Measurements from ENCODE around the gene S1PR2. TPM values are rescaled to one million over a fixed set of nuclear protein-coding genes. Genes with fewer than 3 reads are reported as not detected.

Gene S1PR2
- total and polyA plus RNA-seq, 7 donors, result 0.17 to 2.0 (median 1.1) TPM

- H3K9me3 ChIP-seq, result no peaks in the 10 kb centered on the region
- H3K27me3 ChIP-seq (ENCODE audit: insufficient read depth in 3 of 3, low read length in 2 of 3), result no peaks in the 10 kb centered on the region
- TF ChIP-seq CTCF (IDR thresholded peaks at IDR 0.05), result no peak
- intact Hi-C loops (cut with DNase I), result no loop called here
- WGBS, 3 donors, result 82 to 88% (median 87%) methylated on average over 9 of the region's 9 CpGs
- H3K4me1 ChIP-seq, result no peaks in the 10 kb centered on the region
- H3K36me3 ChIP-seq (ENCODE audit: insufficient read depth in 1 of 2, low read depth in 1 of 2), result no peaks in the 10 kb centered on the region
- H3K4me3 ChIP-seq, result no peak overlapping the region
- DNase-seq (no peak), ATAC-seq (no peak)
- H3K27ac ChIP-seq, result no peak overlapping the region
Measured at GRCh38 chr19:10217085-10217484, 14.0 kb downstream of the S1PR2 start.

GRCh38 chr19:10214784-10215183, 16.3 kb downstream of the S1PR2 start:
- Histone ChIP-seq H3K36me3 (ENCODE audit: insufficient read depth in 1 of 2, low read depth in 1 of 2) (no peaks in the 10 kb centered on the region), H3K4me1 (no peaks in the 10 kb centered on the region), H3K4me3 (no peak overlapping the region), H3K9me3 (no peaks in the 10 kb centered on the region), H3K27me3 (ENCODE audit: insufficient read depth in 3 of 3, low read length in 2 of 3) (no peaks in the 10 kb centered on the region), H3K27ac (no peak overlapping the region)
- no peak for TF ChIP-seq CTCF (IDR thresholded peaks at IDR 0.05)
- ATAC-seq, result no peak
- no peak for DNase-seq
- WGBS, 3 donors, result 87 to 94% (median 89%) methylated on average over 5 of the region's 5 CpGs
- intact Hi-C loops (cut with DNase I), result no loop called here

- H3K4me1 ChIP-seq, result no peaks in the 10 kb centered on the region
- TF ChIP-seq CTCF (IDR thresholded peaks at IDR 0.05), result no peak
- intact Hi-C loops (cut with DNase I), result no loop called here
- WGBS, 3 donors, result 78 to 85% (median 79%) methylated on average over 6 of the region's 6 CpGs
- no peaks in the 10 kb centered on the region for H3K36me3 ChIP-seq (ENCODE audit: insufficient read depth in 1 of 2, low read depth in 1 of 2)
- no peak overlapping the region for H3K4me3 ChIP-seq
- DNase-seq (no peak), ATAC-seq (no peak)
- no peaks in the 10 kb centered on the region for H3K9me3 ChIP-seq
- H3K27me3 ChIP-seq (ENCODE audit: insufficient read depth in 3 of 3, low read length in 2 of 3), result no peaks in the 10 kb centered on the region
- no peak overlapping the region for H3K27ac ChIP-seq
Measured at GRCh38 chr19:10211691-10212090, 19.4 kb downstream of the S1PR2 start.

GRCh38 chr19:10211061-10211460, 20.1 kb downstream of the S1PR2 start:
- no peak for ATAC-seq
- H3K27ac ChIP-seq, result no peak overlapping the region

More at GRCh38 chr19:10211061-10211460, 20.1 kb downstream of the S1PR2 start:
- Histone ChIP-seq H3K27me3 (ENCODE audit: insufficient read depth in 3 of 3, low read length in 2 of 3) (no peaks in the 10 kb centered on the region), H3K4me3 (no peak overlapping the region), H3K9me3 (no peaks in the 10 kb centered on the region), H3K4me1 (no peaks in the 10 kb centered on the region), H3K36me3 (ENCODE audit: insufficient read depth in 1 of 2, low read depth in 1 of 2) (no peaks in the 10 kb centered on the region)
- no peak for DNase-seq
- no peak for TF ChIP-seq CTCF (IDR thresholded peaks at IDR 0.05)
- 81 to 86% (median 85%) methylated on average over 4 of the region's 4 CpGs for WGBS, 3 donors
- intact Hi-C loops (cut with DNase I), result no loop called here

All from psoas muscle (tissue), 8 donors.